SK-N-SH (cell line): ENCODE measurements around the gene CX3CL1. TPM values are rescaled to one million over a fixed set of nuclear protein-coding genes. Genes with fewer than 3 reads are reported as not detected.

Source experiments
- CTCF ChIA-PET: fragments of 300-600, 350-600 bp; formaldehyde crosslinking; extraction: SDS; loops from one replicate; lab custom pipeline; 2021; lab: Yijun Ruan, JAX
- POLR2A ChIA-PET: fragments of 350-600 bp; sonication (Branson Sonifier 250); formaldehyde crosslinking; extraction: SDS; loops from one replicate; lab custom pipeline; 2020; ENCODE audit warnings: antibody characterized with exemption, inconsistent platforms; lab: Yijun Ruan, JAX
- DNase-seq: peaks from one replicate; pipeline ENCODE4 v3.0.0; 2012
- H2AFZ ChIP-seq: fragments of 200-600 bp; sonication (generic); 2 replicates; pipeline ENCODE4 v1.8.1; 2016; ENCODE audit warnings: antibody characterized with exemption, mild to moderate bottlenecking, low read depth
- H3F3A ChIP-seq: fragments of 200-600 bp; sonication (generic); replicated peaks from 2 replicates; pipeline ENCODE3; 2016; ENCODE audit warnings: antibody characterized with exemption, mild to moderate bottlenecking; ENCODE audit not compliant: insufficient read depth
- H3K27ac ChIP-seq, 2 experiments: fragments of 200-500 bp in 1 of 2; fragments of 200-600 bp in 1 of 2; sonication (Bioruptor generic) in 1 of 2; sonication (generic), shearing (Covaris generic) in 1 of 2; 2 replicates each; pipeline versions ENCODE4 v1.5.1 to v1.6.1; 2014 to 2016; ENCODE audit warnings: low read depth in 2 of 2, inconsistent platforms in 1 of 2, low read length in 1 of 2, mild to moderate bottlenecking in 1 of 2, mixed read lengths in 1 of 2
- H3K27me3 ChIP-seq: fragments of 200-600 bp; sonication (generic), shearing (Covaris generic); 2 replicates; pipeline ENCODE4 v1.6.1; 2016; ENCODE audit warnings: mixed run types; ENCODE audit not compliant: insufficient read depth
- H3K36me3 ChIP-seq, 2 experiments: fragments of 200-500 bp in 1 of 2; fragments of 200-600 bp in 1 of 2; sonication (Bioruptor generic) in 1 of 2; sonication (generic) in 1 of 2; replicated peaks in 1 of 2; 2 replicates each; pipeline versions ENCODE3 to v1.5.1; 2014 to 2016; ENCODE audit warnings: low read length in 1 of 2, mild to moderate bottlenecking in 1 of 2; ENCODE audit not compliant: insufficient read depth in 2 of 2, control insufficient read depth in 1 of 2
- H3K4me1 ChIP-seq, 2 experiments: fragments of 200-500 bp in 1 of 2; fragments of 200-600 bp in 1 of 2; sonication (Bioruptor generic) in 1 of 2; sonication (generic), shearing (Covaris generic) in 1 of 2; 2 replicates each; pipeline versions ENCODE4 v1.5.1 to v1.6.1; 2014 to 2016; ENCODE audit warnings: low read depth in 1 of 2, low read length in 1 of 2, mixed run types in 1 of 2; ENCODE audit not compliant: insufficient read depth in 2 of 2, control insufficient read depth in 1 of 2
- H3K4me2 ChIP-seq: fragments of 200-600 bp; sonication (generic), shearing (Covaris generic); 2 replicates; pipeline ENCODE4 v1.6.1; 2017; ENCODE audit warnings: mixed run types
- H3K4me3 ChIP-seq, 2 experiments: fragments of 200-500 bp in 1 of 2; fragments of 200-600 bp in 1 of 2; sonication (Bioruptor generic) in 1 of 2; sonication (generic), shearing (Covaris generic) in 1 of 2; 2 replicates each; pipeline versions ENCODE4 v1.5.1 to v1.8.1; 2014 to 2016; ENCODE audit warnings: low read depth in 2 of 2, inconsistent platforms in 1 of 2, low read length in 1 of 2, mild to moderate bottlenecking in 1 of 2, mixed read lengths in 1 of 2, moderate library complexity in 1 of 2
- H3K79me2 ChIP-seq: fragments of 200-600 bp; sonication (generic); 2 replicates; pipeline ENCODE4 v1.8.1; 2017; ENCODE audit warnings: mild to moderate bottlenecking; ENCODE audit not compliant: insufficient read depth
- H3K9ac ChIP-seq: fragments of 200-600 bp; sonication (generic); 2 replicates; pipeline ENCODE4 v1.6.1; 2017; ENCODE audit warnings: mixed run types
- H3K9me2 ChIP-seq: fragments of 200-600 bp; sonication (generic); 2 replicates; pipeline ENCODE4 v1.6.1; 2017; ENCODE audit warnings: mixed run types
- H3K9me3 ChIP-seq: fragments of 200-600 bp; sonication (generic); 2 replicates; pipeline ENCODE4 v1.6.1; 2017; ENCODE audit warnings: mixed run types, mild to moderate bottlenecking, moderate library complexity
- H4K20me1 ChIP-seq: fragments of 200-600 bp; sonication (generic); 2 replicates; pipeline ENCODE4 v1.6.1; 2017; ENCODE audit warnings: mild to moderate bottlenecking, mixed run types; ENCODE audit not compliant: insufficient read depth
- CHD2 ChIP-seq: fragments of 150-350 bp; IDR thresholded peaks from 2 replicates; pipeline ENCODE4 v1.6.1; 2018; ENCODE audit warnings: low read length; ENCODE audit not compliant: partially characterized antibody
- FOSL2 ChIP-seq: IDR thresholded peaks from 2 replicates; pipeline ENCODE4 v1.4.0; 2012; ENCODE audit warnings: low read depth, mild to moderate bottlenecking, moderate library complexity, borderline replicate concordance
- FOXJ3 ChIP-seq: sonication (generic); formaldehyde crosslinking; IDR thresholded peaks from 2 replicates; pipeline ENCODE4 v1.5.1; 2020; ENCODE audit warnings: mild to moderate bottlenecking, missing genetic modification reagents
- FOXM1 ChIP-seq: IDR thresholded peaks from 2 replicates; pipeline ENCODE4 v1.4.0; 2012; ENCODE audit warnings: low read depth, mild to moderate bottlenecking
- GATA2 ChIP-seq: sonication (generic); formaldehyde crosslinking; IDR thresholded peaks from 2 replicates; pipeline ENCODE4 v1.5.0; 2020; ENCODE audit warnings: mild to moderate bottlenecking, missing genetic modification reagents
- IRF3 ChIP-seq: fragments of 150-350 bp; IDR thresholded peaks from 2 replicates; pipeline ENCODE4 v1.6.1; 2016; ENCODE audit warnings: mild to moderate bottlenecking, low read depth, low read length
- JUND ChIP-seq: IDR thresholded peaks from 2 replicates; pipeline ENCODE4 v1.4.0; 2012
- MAX ChIP-seq: IDR thresholded peaks from 2 replicates; pipeline ENCODE4 v1.4.0; 2012; ENCODE audit warnings: low read depth
- POLR2AphosphoS5 ChIP-seq: IDR thresholded peaks from 2 replicates; pipeline ENCODE4 v1.6.1; 2012; ENCODE audit warnings: low read depth, low read length
- RAD21 ChIP-seq: IDR thresholded peaks from 2 replicates; pipeline ENCODE4 v1.6.1; 2012; ENCODE audit warnings: mild to moderate bottlenecking, low read length
- RCOR1 ChIP-seq: fragments of 150-350 bp; IDR thresholded peaks from 2 replicates; pipeline ENCODE4 v1.6.1; 2017; ENCODE audit warnings: antibody characterized with exemption, low read length
- RXRA ChIP-seq: IDR thresholded peaks from 2 replicates; pipeline ENCODE4 v1.4.0; 2012; ENCODE audit warnings: low read depth, mild to moderate bottlenecking, borderline replicate concordance
- SIN3A ChIP-seq: IDR thresholded peaks from 2 replicates; pipeline ENCODE4 v1.6.1; 2012; ENCODE audit warnings: low read depth, mild to moderate bottlenecking, low read length, moderate library complexity, borderline replicate concordance
- SMC3 ChIP-seq: IDR thresholded peaks from 2 replicates; pipeline ENCODE4 v1.6.1; 2012; ENCODE audit warnings: low read depth, low read length, improper control_type of control experiment
- TEAD4 ChIP-seq: IDR thresholded peaks from 2 replicates; pipeline ENCODE4 v1.4.0; 2012; ENCODE audit warnings: mild to moderate bottlenecking, borderline replicate concordance; ENCODE audit not compliant: insufficient read depth
- WGBS: methylation state at CpG from one replicate; pipeline ENCODE4 v1.1.6; 2017; ENCODE audit warnings: low lambda C conversion rate; 5-methylcytosine and 5-hydroxymethylcytosine counted together
- polyA plus RNA-seq, 3 experiments: library from polyadenylated mRNA; depleted of rRNA; stranded (reverse); fragments of >200 nt; gene quantifications; 2 replicates each; pipeline ENCODE4 v1.2.3, GENCODE V29; 2012
- TF ChIP-seq, protein P1 (sequence below): IDR thresholded peaks from 2 replicates; pipeline ENCODE4; 2012
- TF ChIP-seq, protein P2 (sequence below): IDR thresholded peaks from 2 replicates; pipeline ENCODE4 v1.4.0; 2012; ENCODE audit warnings: low read depth, borderline replicate concordance

CX3CL1 gene
- polyA plus RNA-seq, 1 of the 3 experiments (the other 2 are of a cell fraction): 6.8 TPM

GRCh38 chr16:57360321-57360935, 11.9 kb upstream of the CX3CL1 start:
- Histone ChIP-seq H3F3A (no peaks in the 10 kb centered on the region), H3K79me2 (no peaks in the 10 kb centered on the region), H3K27ac (no peak overlapping the region), H4K20me1 (no peaks in the 10 kb centered on the region), H3K9me2 (no peaks in the 10 kb centered on the region), H3K9me3 (no peaks in the 10 kb centered on the region), H3K9ac (no peak overlapping the region), H3K4me3 (no peak overlapping the region), H3K36me3 (no peaks in the 10 kb centered on the region), H3K4me1 (no peaks in the 10 kb centered on the region), H2AFZ (no peak overlapping the region), H3K4me2 (no peak overlapping the region), H3K27me3 (no peaks in the 10 kb centered on the region)
- ChIA-PET CTCF (interaction anchor here (1.1 to 2.0 kb wide), 2 partner anchors 57 to 58 kb away, joined by 3 to 6 read pairs; no protein-coding TSS in a partner anchor), POLR2A (interaction anchor here (1.4 kb wide), 1 partner anchor 12 kb away, joined by 4 read pairs; the partner anchor contains the start of gene CX3CL1)
- DNase-seq: no peak
- TF ChIP-seq, protein P1, sequence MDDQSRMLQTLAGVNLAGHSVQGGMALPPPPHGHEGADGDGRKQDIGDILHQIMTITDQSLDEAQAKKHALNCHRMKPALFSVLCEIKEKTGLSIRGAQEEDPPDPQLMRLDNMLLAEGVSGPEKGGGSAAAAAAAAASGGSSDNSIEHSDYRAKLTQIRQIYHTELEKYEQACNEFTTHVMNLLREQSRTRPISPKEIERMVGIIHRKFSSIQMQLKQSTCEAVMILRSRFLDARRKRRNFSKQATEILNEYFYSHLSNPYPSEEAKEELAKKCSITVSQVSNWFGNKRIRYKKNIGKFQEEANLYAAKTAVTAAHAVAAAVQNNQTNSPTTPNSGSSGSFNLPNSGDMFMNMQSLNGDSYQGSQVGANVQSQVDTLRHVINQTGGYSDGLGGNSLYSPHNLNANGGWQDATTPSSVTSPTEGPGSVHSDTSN: no peak
- no peak for TF ChIP-seq SMC3
- no peak for TF ChIP-seq MAX
- TF ChIP-seq CHD2: no peak
- no peak for TF ChIP-seq FOXJ3 (CRISPR knock-in tag)
- no peak for TF ChIP-seq JUND
- no peak for TF ChIP-seq GATA2 (CRISPR knock-in tag)
- TF ChIP-seq TEAD4: no peak
- TF ChIP-seq RAD21: no peak
- TF ChIP-seq POLR2AphosphoS5: no peak
- WGBS: 93% methylated on average over 8 of the region's 16 CpGs

DNA sequence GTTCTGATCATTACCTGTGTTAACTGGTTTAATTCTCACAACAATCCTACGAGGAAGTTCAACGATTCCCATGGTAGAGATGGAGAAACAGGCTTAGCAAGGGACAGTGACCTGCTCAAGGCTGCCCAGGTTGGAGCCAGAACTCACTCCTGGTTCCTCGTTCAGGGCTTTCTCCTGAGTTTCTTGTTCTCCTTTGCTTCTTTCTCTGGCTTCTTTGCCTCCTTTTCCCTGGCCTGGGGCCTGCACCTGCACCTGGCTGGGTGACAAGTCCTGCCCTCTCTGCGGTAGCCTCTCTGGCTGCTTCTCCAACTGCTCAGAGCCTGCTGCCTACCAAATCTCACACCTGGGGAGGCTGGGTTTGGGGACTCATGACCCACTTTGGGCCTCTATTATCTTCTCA, 10.9 kb upstream of the CX3CL1 start:
- POLR2A ChIA-PET: no interaction called here
- WGBS: 87% methylated on average over 4 of the region's 4 CpGs
- CTCF ChIA-PET: interaction anchor here (2.0 kb wide), 1 partner anchor 56 kb away, joined by 6 read pairs; no protein-coding TSS in a partner anchor
- Histone ChIP-seq H3K4me3 (no peak overlapping the region), H3K27ac (no peak overlapping the region), H4K20me1 (no peaks in the 10 kb centered on the region), H3F3A (no peaks in the 10 kb centered on the region), H2AFZ (no peak overlapping the region), H3K27me3 (no peaks in the 10 kb centered on the region), H3K9me2 (no peaks in the 10 kb centered on the region), H3K4me1 (no peaks in the 10 kb centered on the region), H3K9ac (no peak overlapping the region), H3K4me2 (no peak overlapping the region), H3K36me3 (no peaks in the 10 kb centered on the region), H3K9me3 (no peaks in the 10 kb centered on the region), H3K79me2 (no peaks in the 10 kb centered on the region)
- TF ChIP-seq, protein P2, sequence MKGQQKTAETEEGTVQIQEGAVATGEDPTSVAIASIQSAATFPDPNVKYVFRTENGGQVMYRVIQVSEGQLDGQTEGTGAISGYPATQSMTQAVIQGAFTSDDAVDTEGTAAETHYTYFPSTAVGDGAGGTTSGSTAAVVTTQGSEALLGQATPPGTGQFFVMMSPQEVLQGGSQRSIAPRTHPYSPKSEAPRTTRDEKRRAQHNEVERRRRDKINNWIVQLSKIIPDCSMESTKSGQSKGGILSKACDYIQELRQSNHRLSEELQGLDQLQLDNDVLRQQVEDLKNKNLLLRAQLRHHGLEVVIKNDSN: no peak
- TF ChIP-seq SIN3A (no peak), RXRA (no peak), FOSL2 (no peak), IRF3 (no peak), FOXM1 (no peak), RCOR1 (no peak)
- TF ChIP-seq, protein P1: no peak
- no peak for DNase-seq
